RWPE2 (cell line): ENCODE measurements around the gene ZFYVE27.

ENCODE experiments used
- ATAC-seq: fragments of 200-7000 bp; cut with Tn5 transposase; 3 replicates; pipeline ENCODE4 v1.9.1; 2021; ENCODE audit warnings: low read depth
- DNase-seq: peaks from one replicate; pipeline ENCODE4 v3.0.0-alpha.2; 2020; ENCODE audit warnings: low spot score
- H3K27ac ChIP-seq: fragments of 450-650 bp; 2 replicates; pipeline ENCODE4 v1.5.1; 2017; ENCODE audit warnings: mild to moderate bottlenecking; ENCODE audit not compliant: poor library complexity, severe bottlenecking
- H3K27me3 ChIP-seq: fragments of 250-450 bp; sonication (Bioruptor Pico); 2 replicates; pipeline ENCODE4 v1.5.1; 2021; ENCODE audit warnings: mild to moderate bottlenecking, moderate library complexity; ENCODE audit not compliant: insufficient read depth, poor library complexity, severe bottlenecking
- H3K36me3 ChIP-seq: fragments of 250-450 bp; sonication (Bioruptor Pico); 2 replicates; pipeline ENCODE4 v1.5.1; 2020; ENCODE audit warnings: low read depth, mild to moderate bottlenecking, moderate library complexity
- H3K4me1 ChIP-seq: fragments of 250-450 bp; sonication (Bioruptor Pico); 2 replicates; pipeline ENCODE4 v1.5.1; 2021; ENCODE audit warnings: mild to moderate bottlenecking, moderate library complexity; ENCODE audit not compliant: insufficient read depth, poor library complexity, severe bottlenecking
- H3K4me3 ChIP-seq: fragments of 250-450 bp; sonication (Bioruptor Pico); 2 replicates; pipeline ENCODE4 v1.5.1; 2021; ENCODE audit warnings: mild to moderate bottlenecking, moderate library complexity; ENCODE audit not compliant: severe bottlenecking
- H3K9me3 ChIP-seq: fragments of 250-450 bp; sonication (Bioruptor Pico); 2 replicates; pipeline ENCODE4 v1.5.1; 2021; ENCODE audit warnings: mild to moderate bottlenecking, moderate library complexity; ENCODE audit not compliant: severe bottlenecking
- TF ChIP-seq, protein P1 (sequence below): fragments of 450-650 bp; IDR thresholded peaks from one replicate; pipeline ENCODE4 v1.5.1; 2017; ENCODE audit warnings: mild to moderate bottlenecking, moderate library complexity; ENCODE audit not compliant: poor library complexity, severe bottlenecking

The ZFYVE27 gene

GRCh38 chr10:97781618-97782331, 44.8 kb downstream of the ZFYVE27 start:
- H3K4me3 ChIP-seq, result no peak overlapping the region
- H3K9me3 ChIP-seq, result no peaks in the 10 kb centered on the region
- no peaks in the 10 kb centered on the region for H3K4me1 ChIP-seq
- no peaks in the 10 kb centered on the region for H3K27me3 ChIP-seq
- ATAC-seq, result no peak
- no peak for DNase-seq
- no peaks in the 10 kb centered on the region for H3K36me3 ChIP-seq
- no peak overlapping the region for H3K27ac ChIP-seq
- TF ChIP-seq, protein P1, sequence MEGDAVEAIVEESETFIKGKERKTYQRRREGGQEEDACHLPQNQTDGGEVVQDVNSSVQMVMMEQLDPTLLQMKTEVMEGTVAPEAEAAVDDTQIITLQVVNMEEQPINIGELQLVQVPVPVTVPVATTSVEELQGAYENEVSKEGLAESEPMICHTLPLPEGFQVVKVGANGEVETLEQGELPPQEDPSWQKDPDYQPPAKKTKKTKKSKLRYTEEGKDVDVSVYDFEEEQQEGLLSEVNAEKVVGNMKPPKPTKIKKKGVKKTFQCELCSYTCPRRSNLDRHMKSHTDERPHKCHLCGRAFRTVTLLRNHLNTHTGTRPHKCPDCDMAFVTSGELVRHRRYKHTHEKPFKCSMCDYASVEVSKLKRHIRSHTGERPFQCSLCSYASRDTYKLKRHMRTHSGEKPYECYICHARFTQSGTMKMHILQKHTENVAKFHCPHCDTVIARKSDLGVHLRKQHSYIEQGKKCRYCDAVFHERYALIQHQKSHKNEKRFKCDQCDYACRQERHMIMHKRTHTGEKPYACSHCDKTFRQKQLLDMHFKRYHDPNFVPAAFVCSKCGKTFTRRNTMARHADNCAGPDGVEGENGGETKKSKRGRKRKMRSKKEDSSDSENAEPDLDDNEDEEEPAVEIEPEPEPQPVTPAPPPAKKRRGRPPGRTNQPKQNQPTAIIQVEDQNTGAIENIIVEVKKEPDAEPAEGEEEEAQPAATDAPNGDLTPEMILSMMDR, result no peak

DNA sequence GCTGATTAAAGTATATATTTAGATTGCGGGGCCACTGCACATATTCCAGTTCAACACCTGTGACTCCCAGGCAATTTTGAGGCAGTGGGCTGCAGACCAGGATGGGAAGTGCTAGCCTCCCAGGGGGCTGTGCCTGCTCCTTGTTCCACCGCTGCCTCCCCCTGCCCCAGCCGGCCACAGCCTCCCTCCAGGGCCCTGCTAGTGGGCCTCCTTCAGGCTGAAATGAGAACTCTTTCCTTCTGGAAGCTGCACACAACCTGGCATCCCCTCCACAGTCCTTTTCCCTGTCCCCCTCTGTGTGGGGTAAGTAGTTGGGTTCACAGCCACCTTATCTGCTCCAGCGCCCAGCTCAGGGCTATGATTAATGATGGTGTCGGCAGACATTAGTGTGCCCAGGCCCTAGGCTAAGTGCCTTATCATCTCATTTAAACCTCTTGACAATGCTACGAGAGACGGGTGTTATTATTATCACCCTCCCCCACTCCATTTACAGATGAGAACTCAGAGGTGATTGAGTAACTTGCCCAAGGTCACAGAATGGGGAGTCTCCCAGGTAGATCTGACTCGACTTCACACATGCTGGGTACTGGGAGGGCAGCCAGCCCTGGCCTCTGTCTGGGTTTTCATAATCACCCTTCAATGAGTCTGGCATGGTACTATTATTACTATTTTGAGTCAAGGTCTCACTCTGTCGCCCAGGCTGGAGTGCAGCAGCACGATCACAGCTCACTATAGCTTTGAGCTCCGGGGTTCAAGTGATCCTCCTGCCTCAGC, 45.7 kb downstream of the ZFYVE27 start:
- no peak for DNase-seq
- no peak overlapping the region for H3K4me3 ChIP-seq
- no peaks in the 10 kb centered on the region for H3K36me3 ChIP-seq
- H3K27ac ChIP-seq, result no peak overlapping the region
- H3K9me3 ChIP-seq, result no peaks in the 10 kb centered on the region
- TF ChIP-seq, protein P1, result no peak
- no peaks in the 10 kb centered on the region for H3K4me1 ChIP-seq
- no peak for ATAC-seq
- no peaks in the 10 kb centered on the region for H3K27me3 ChIP-seq

DNA sequence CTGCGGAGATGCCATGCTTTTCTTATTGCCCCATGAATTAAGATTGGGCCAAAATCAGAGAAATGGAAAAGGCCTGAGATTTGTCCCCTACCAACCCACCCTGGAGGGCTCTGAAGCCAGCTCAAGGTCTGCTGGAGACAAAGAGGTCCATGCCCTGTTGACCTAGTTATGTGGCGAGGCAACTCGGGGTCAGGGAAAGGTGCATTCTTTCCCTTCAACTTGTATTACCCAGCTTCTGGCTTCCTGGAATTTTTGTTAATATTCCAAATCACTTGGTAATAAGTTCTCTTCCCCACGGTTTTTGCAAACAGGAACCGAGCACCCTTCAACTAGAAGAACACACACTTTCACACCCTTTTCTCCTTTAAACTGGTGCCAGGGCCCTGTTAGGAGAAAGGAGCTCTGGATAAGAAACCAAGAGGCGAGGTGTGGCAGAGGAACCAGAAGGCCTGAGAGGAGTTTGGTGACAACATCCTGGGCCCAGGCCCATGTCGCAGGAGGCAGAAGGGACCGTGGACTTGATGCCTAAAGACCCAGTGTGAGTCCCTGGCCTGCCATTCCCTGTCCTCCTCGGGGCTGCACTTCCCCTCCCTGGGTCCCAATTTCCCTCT, 47.4 kb downstream of the ZFYVE27 start:
- ATAC-seq, result no peak
- DNase-seq, result no peak
- H3K4me3 ChIP-seq, result no peak overlapping the region

DNA sequence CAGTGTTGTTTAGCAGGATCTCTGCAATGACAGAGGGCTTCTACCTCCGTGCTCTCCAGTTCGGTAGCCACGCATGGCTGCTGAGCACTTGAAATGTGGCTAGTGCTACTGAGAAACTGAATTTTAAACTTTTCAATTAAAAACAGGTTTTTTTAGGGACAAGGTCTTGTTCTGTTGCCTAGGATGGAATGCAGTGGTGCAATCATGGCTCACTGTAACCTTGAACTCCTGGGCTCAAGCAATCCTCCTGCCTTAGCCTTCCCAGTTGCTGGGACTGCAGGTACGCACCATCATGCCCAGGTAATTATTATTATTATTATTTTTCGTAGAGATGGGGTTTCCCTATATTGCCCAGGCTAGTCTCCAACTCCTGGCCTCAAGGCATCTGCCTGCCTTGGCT, 48.3 kb downstream of the ZFYVE27 start:
- TF ChIP-seq, protein P1, result no peak
- no peak overlapping the region for H3K27ac ChIP-seq
- no peaks in the 10 kb centered on the region for H3K36me3 ChIP-seq
- no peaks in the 10 kb centered on the region for H3K4me1 ChIP-seq
- H3K27me3 ChIP-seq, result no peaks in the 10 kb centered on the region
- no peak overlapping the region for H3K4me3 ChIP-seq
- ATAC-seq, result no peak
- H3K9me3 ChIP-seq, result no peaks in the 10 kb centered on the region
- DNase-seq, result no peak

More for the DNA sequence above, 47.4 kb downstream of the ZFYVE27 start:
- H3K4me1 ChIP-seq, result no peaks in the 10 kb centered on the region
- H3K9me3 ChIP-seq, result no peaks in the 10 kb centered on the region
- H3K27me3 ChIP-seq, result no peaks in the 10 kb centered on the region
- H3K36me3 ChIP-seq, result no peaks in the 10 kb centered on the region
- H3K27ac ChIP-seq, result no peak overlapping the region
- TF ChIP-seq, protein P1, result no peak

GRCh38 chr10:97785731-97786130, 48.8 kb downstream of the ZFYVE27 start:
- DNase-seq (no peak), ATAC-seq (no peak)
- Histone ChIP-seq H3K36me3 (no peaks in the 10 kb centered on the region), H3K27ac (no peak overlapping the region), H3K9me3 (no peaks in the 10 kb centered on the region), H3K4me3 (no peak overlapping the region), H3K27me3 (no peaks in the 10 kb centered on the region), H3K4me1 (no peaks in the 10 kb centered on the region)
- TF ChIP-seq, protein P1, result no peak
